Activated CD4-positive, alpha-beta T cell treated with anti-CD3 and anti-CD28 coated beads, Interleukin-2, Interleukin-4, amounts not matched to agents 100 ng/mL and 50 ng/mL, durations not matched to agents 16 hours and 8 hours (primary cell): ENCODE results near the gene LAMA4.
"Not testable (repeated sequence)": the region's sequence is repeated elsewhere in the genome, so short reads cannot be mapped to it uniquely, and the experiment has no call there.

Source experiments
- DNase-seq: peaks from one replicate; pipeline ENCODE4 v3.0.0-alpha.2; 2020; ENCODE audit warnings: low spot score

Gene LAMA4

GRCh38 chr6:112209131-112209530 is 45.2 kb downstream of the LAMA4 start:
- no peak for DNase-seq

- no peak for DNase-seq
Observed at GRCh38 chr6:112207776-112208175, 46.6 kb downstream of the LAMA4 start.

- DNase-seq, result no peak
Observed at GRCh38 chr6:112207131-112207530, 47.2 kb downstream of the LAMA4 start.

- DNase-seq, result no peak
Observed at GRCh38 chr6:112206110-112206458, 48.3 kb downstream of the LAMA4 start.

GRCh38 chr6:112205427-112206109 is 48.8 kb downstream of the LAMA4 start:
- DNase-seq, result no peak

GRCh38 chr6:112204350-112204706 is 50.0 kb downstream of the LAMA4 start:
- no peak for DNase-seq

GRCh38 chr6:112203577-112204349 is 50.6 kb downstream of the LAMA4 start:
- DNase-seq, result no peak

- no peak for DNase-seq
Observed at GRCh38 chr6:112202639-112203341, 51.6 kb downstream of the LAMA4 start.

- not testable (repeated sequence) for DNase-seq
Observed at GRCh38 chr6:112200185-112200914, 54.0 kb downstream of the LAMA4 start.

GRCh38 chr6:112199001-112199403 is 55.4 kb downstream of the LAMA4 start:
- no peak for DNase-seq

- DNase-seq, result no peak
Observed at GRCh38 chr6:112198582-112198981, 55.8 kb downstream of the LAMA4 start.

- DNase-seq, result no peak
Observed at GRCh38 chr6:112197636-112198035, 56.7 kb downstream of the LAMA4 start.

- no peak for DNase-seq
Observed at GRCh38 chr6:112196306-112196705, 58.1 kb downstream of the LAMA4 start.

- DNase-seq, result no peak
Observed at GRCh38 chr6:112195166-112195565, 59.2 kb downstream of the LAMA4 start.

- no peak for DNase-seq
Observed at GRCh38 chr6:112194511-112194910, 59.9 kb downstream of the LAMA4 start.

- DNase-seq, result no peak
Observed at GRCh38 chr6:112193535-112194051, 60.8 kb downstream of the LAMA4 start.

GRCh38 chr6:112193117-112193516 is 61.2 kb downstream of the LAMA4 start:
- DNase-seq, result no peak

GRCh38 chr6:112191509-112192020 is 62.8 kb downstream of the LAMA4 start:
- no peak for DNase-seq

- no peak for DNase-seq
Observed at GRCh38 chr6:112190164-112190563, 64.2 kb downstream of the LAMA4 start.

GRCh38 chr6:112189494-112189893 is 64.9 kb downstream of the LAMA4 start:
- DNase-seq, result no peak

GRCh38 chr6:112188906-112189305 is 65.5 kb downstream of the LAMA4 start:
- DNase-seq, result no peak

GRCh38 chr6:112187736-112188135 is 66.6 kb downstream of the LAMA4 start:
- DNase-seq, result no peak
